Dermis microvascular lymphatic vessel endothelial cell (primary cell): ENCODE measurements around the gene VENTX. TPM values are rescaled to one million over a fixed set of nuclear protein-coding genes. Genes with fewer than 3 reads are reported as not detected.
A peak's percentile ranks its signal among the peaks of the same experiment; 100 is the strongest.

Experiments used
- DNase-seq, 2 donors: peaks; one replicate each; pipeline versions ENCODE4 v3.0.0 to v3.0.0-alpha.2; 2010; ENCODE audit warnings: low read depth in 2 of 2
- total RNA-seq: library from RNA; depleted of rRNA; stranded (reverse); fragments of >200 nt; gene quantifications from 2 replicates; pipeline ENCODE4 v1.2.1, GENCODE V29; 2014

VENTX gene
- total RNA-seq, 1 donor from 2014 or later, result not detected

- DNase-seq, result no peak
Observed at GRCh38 chr10:133271521-133272300, 34.1 kb downstream of the VENTX start.

- DNase-seq, result no peak
Observed at GRCh38 chr10:133272301-133272963, 34.8 kb downstream of the VENTX start.

GRCh38 chr10:133272964-133273420 is 35.3 kb downstream of the VENTX start:
- DNase-seq, result no peak

- DNase-seq, result no peak
Observed at GRCh38 chr10:133273534-133274143, 36.0 kb downstream of the VENTX start.

- DNase-seq, result no peak
Observed at GRCh38 chr10:133274751-133275683, 37.4 kb downstream of the VENTX start.

GRCh38 chr10:133275684-133276092 is 38.0 kb downstream of the VENTX start:
- DNase-seq, result no peak

GRCh38 chr10:133276100-133276434 is 38.4 kb downstream of the VENTX start:
- DNase-seq, result no peak

GRCh38 chr10:133276435-133277201 is 39.0 kb downstream of the VENTX start, which contains the start of gene ADAM8:
Gene ADAM8, minus strand, starts transcription at chr10:133276868. Its CDS starts 51 bp downstream, at chr10:133276817.
- peak in 1 of 2 donors; percentile 11 for DNase-seq

- DNase-seq, result no peak
Observed at GRCh38 chr10:133277277-133277992, 39.8 kb downstream of the VENTX start.

GRCh38 chr10:133277993-133278576 is 40.4 kb downstream of the VENTX start:
- no peak for DNase-seq

- no peak for DNase-seq
Observed at GRCh38 chr10:133278577-133279265, 41.1 kb downstream of the VENTX start.

GRCh38 chr10:133279326-133280226 is 41.9 kb downstream of the VENTX start:
- no peak for DNase-seq

- DNase-seq, result no peak
Observed at GRCh38 chr10:133280391-133281059, 42.9 kb downstream of the VENTX start.

GRCh38 chr10:133281084-133281483 is 43.4 kb downstream of the VENTX start:
- DNase-seq, result no peak

GRCh38 chr10:133281628-133282372 is 44.1 kb downstream of the VENTX start:
- no peak for DNase-seq

GRCh38 chr10:133282846-133283390 is 45.3 kb downstream of the VENTX start:
- no peak for DNase-seq
